Pulmonary artery endothelial cell (primary cell): ENCODE measurements around the gene CDH20. TPM values are rescaled to one million over a fixed set of nuclear protein-coding genes. Genes with fewer than 3 reads are reported as not detected.
"Not testable (repeated sequence)": the region's sequence is repeated elsewhere in the genome, so short reads cannot be mapped to it uniquely, and the experiment has no call there.

Source experiments
- DNase-seq: peaks from one replicate; pipeline ENCODE4 v3.0.0-alpha.2; 2011; ENCODE audit warnings: low read depth, low spot score
- total RNA-seq: library from RNA; depleted of rRNA; stranded (reverse); fragments of >200 nt; gene quantifications from 2 replicates; pipeline ENCODE4 v1.2.3, GENCODE V29; 2014

The CDH20 gene
- total RNA-seq, 1 donor from 2014 or later: not detected

- DNase-seq: no peak
Observed at GRCh38 chr18:61340148-61340547, 6.9 kb downstream of the CDH20 start.

GRCh38 chr18:61348230-61348629 is 15.0 kb downstream of the CDH20 start:
- no peak for DNase-seq

DNA sequence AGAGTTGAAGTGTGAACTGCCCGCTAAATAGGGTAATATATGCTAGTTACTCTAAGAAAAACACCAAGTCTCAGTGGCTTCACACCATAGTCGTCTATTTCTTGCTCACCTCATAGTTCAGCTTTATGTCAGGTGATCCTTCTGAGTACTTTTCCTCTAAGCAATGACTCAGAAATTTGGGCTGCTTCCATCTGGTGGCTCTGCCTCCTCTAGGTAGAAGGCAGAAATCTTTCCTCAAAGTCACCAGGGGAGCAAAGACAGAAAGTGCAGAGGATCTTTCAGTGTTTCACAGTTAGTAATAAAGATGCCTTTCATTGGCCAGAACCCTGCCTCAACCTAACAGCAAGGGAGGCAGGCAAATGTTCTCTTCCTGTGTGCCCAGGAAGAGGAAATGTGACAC is 17.3 kb downstream of the CDH20 start:
- no peak for DNase-seq

GRCh38 chr18:61352059-61352458 is 18.8 kb downstream of the CDH20 start:
- DNase-seq: no peak

GRCh38 chr18:61352611-61353010 is 19.4 kb downstream of the CDH20 start:
- DNase-seq: no peak

GRCh38 chr18:61360404-61361383 is 27.5 kb downstream of the CDH20 start:
- no peak for DNase-seq

DNA sequence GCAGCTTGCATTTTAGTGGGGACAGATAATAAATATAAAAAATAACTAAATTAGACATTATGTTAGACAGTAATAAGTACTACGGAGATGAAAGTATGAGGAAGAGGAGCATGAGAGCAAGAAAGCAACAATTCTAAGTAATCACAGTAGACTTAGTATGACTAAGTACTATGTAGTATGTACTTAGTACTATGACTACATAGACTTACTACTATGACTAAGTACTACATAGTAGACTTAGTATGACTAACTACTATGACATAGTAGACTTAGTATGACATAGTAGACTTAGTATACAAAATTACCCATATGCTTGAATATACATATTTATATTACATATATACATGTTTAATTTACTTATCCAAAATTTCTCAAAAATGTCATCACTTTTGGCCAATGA is 29.3 kb downstream of the CDH20 start:
- no peak for DNase-seq

DNA sequence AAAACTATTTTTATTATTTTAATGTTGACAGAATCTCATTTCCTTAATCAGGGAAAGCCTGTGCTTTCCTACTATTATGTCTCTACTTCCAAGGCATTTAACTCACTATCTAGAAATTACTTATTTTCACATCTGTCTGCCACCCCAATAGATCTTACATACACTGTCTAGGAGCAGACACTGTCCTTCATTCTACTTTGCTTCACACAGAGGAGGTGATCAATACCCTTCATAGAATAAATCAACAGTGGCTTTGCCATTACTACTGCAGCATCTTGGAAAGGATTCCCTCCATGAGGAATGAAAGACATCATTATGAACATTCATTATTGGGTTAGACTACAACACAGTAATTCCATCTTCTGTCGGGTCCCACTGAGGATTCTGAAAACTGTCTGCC is 31.7 kb downstream of the CDH20 start:
- DNase-seq: no peak

- no peak for DNase-seq
Observed at GRCh38 chr18:61368001-61368400, 34.8 kb downstream of the CDH20 start.

- not testable (repeated sequence) for DNase-seq
Observed at GRCh38 chr18:61369671-61370070, 36.4 kb downstream of the CDH20 start.

DNA sequence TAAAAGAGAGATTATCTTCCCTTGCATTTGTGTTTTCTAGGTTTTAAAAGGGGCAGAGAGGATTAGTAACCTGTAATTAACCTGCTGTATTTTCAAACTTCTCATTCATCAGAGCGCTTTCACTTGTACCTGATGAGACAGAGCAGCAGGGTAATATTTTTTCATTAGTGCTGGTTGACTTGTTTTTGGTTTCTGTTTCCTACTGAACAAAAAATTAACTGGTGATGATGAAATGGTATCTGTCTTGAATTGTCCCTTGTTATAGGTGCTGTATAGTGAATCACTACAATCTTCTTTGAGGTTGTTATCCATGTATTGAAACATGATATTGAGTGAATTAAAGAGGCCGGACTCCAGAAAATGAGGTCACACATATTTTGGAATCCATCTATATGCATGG is 37.9 kb downstream of the CDH20 start:
- no peak for DNase-seq

DNA sequence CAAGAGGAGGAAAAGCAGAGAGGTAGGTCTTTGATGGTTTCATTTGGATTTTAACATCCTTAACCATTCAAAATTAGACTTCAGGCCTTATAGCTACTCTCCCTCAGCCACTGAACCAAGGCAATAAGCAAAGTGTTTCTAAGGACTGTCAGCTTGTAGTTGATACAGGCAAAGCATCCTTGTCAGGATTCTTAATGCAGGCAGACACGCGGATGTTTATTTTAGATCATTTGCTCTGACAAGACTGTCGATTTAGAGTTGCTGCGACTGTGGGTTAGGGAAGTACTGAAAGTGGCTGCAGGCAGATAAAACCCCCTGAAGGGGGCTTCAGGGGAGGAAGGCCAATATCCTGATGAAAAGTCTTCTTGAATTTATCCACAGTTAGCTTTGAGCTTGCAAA is 46.6 kb downstream of the CDH20 start:
- DNase-seq: no peak

DNA sequence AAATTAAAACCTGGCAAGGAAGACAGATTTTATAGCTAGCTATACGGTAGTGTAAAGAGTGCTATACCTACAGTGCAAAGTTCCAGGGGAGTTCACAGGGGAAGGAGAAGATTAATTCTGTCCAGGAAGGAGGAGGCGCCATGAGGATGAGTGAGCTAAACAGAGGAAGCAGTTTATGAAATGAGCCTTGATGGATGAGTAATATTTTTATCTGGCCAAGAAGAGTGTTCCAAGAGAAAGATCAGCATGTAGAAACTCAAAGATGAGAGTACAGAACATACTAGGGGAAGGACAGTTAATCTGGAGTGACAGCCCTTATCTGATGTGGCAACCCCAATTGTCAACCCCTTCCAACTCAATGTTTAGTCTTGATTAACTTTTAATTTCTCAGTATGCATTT is 54.8 kb downstream of the CDH20 start:
- DNase-seq: no peak

DNA sequence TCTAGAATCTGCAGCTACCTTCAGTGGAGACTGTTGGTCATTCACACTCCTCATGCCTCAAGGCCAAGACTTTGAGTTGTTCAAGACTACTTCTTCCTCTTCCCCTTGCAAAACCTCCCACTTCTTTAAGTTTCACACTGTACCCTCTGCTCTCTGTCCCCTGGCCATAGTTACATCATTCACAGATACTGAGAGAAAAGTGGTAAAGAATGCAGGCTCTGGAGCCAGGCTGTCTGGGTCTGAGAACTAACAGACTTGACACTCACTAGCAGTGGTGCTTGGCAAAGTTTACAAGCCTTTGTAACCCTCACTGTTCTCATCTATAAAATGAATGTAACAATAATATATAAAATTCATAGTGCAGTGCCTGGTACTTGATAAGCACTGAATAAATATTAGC is 61.8 kb downstream of the CDH20 start:
- no peak for DNase-seq

DNA sequence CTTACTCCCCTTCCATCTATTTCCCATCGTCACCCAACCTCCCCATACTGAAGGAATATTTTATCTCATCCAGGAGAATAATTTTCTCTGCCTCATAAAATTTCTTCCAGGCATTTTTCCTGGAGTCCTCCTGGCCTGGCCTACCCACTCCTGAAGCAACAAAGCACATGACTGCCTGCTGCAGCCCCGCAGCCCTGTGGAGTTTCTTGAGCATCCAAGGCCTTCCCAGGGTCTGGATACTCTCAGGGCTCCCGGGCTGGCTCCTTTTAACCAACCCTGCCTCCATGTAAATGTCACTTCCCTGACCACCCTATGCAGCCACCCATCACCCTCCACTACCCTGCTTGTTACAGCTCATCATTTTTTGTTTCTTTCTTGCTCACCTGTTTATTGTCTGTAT is 64.0 kb downstream of the CDH20 start:
- no peak for DNase-seq

- no peak for DNase-seq
Observed at GRCh38 chr18:61398961-61399705, 65.9 kb downstream of the CDH20 start.

DNA sequence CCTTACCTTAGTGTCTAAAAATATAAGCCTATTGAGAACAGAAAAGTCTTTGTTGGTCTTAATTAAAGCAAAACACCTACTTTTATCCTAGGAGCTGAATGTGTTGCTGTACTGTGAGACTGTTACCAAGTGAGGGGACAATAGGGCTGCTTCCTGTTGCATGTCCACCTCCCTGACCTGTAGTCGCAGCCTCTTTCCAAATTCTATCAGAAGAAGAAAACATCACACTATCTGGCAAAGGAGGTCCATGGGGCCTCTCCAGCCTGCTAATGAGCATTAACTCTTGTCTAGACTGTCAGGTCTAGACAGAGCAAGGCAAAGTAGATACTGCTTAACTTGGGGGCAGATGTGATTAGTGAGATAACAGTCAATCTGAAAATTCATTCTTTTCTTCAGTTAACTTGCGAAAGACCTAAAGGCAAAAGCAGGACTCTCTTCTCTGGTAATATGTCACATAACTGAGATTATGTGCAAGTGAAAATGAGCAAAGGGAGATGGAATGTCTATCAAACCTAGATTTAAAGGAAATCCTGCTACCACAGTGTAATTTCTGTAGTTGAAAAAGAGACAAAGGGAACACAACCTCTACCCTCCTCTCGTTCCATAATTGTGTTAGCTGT is 66.9 kb downstream of the CDH20 start:
- no peak for DNase-seq

GRCh38 chr18:61400716-61401115 is 67.5 kb downstream of the CDH20 start:
- peak; percentile 17 for DNase-seq

GRCh38 chr18:61402726-61403125 is 69.5 kb downstream of the CDH20 start:
- DNase-seq: no peak

DNA sequence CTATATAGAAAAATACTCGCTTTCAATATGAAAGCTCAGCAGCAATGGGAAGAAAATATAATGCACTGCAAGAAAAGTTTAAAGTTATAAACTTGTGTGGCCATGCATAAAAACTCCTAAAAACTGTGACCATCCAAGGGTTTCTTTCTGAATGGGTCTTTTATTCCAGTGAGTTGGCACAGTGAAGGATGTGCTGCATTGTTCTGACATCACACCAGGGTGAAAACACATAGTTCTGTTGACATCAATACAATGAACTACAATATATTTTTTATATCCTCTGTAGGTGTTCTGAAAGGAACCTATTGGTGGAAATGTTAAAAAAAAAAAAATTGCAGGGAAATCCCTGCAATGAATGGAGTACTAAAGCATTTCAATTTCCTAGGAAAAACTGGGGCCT is 80.2 kb downstream of the CDH20 start:
- no peak for DNase-seq

GRCh38 chr18:61414086-61414485 is 80.9 kb downstream of the CDH20 start:
- no peak for DNase-seq

- DNase-seq: no peak
Observed at GRCh38 chr18:61419763-61420162, 86.5 kb downstream of the CDH20 start.
